Measurements from ENCODE around the gene HMGB4.

- TF ChIP-seq CTCF (IDR thresholded peaks at IDR 0.05) (no peak), ZFX (IDR thresholded peaks at IDR 0.05; ENCODE audit: borderline replicate concordance) (no peak)
Observed at GRCh38 chr1:33908324-33908956, 44.6 kb downstream of the HMGB4 start.

Measured in 22Rv1 (cell line).